ACHN (cell line): ENCODE data around the gene C1orf87.

ENCODE experiments used
- DNase-seq: peaks from one replicate; pipeline ENCODE4 v3.0.0-alpha.2; 2015
- in situ Hi-C: cut with HindIII; loops from 2 replicates; pipeline ENCODE4 v1.10.0; 2017; ENCODE audit warnings: low sequenced_read_pairs, low pct_ligation_motif_present, low pct_unique_long_range_greater_than_20kb

The C1orf87 gene

GRCh38 chr1:60068393-60069045 is 5.1 kb downstream of the C1orf87 start:
- DNase-seq = no peak
- in situ Hi-C loops = no loop called here

DNA sequence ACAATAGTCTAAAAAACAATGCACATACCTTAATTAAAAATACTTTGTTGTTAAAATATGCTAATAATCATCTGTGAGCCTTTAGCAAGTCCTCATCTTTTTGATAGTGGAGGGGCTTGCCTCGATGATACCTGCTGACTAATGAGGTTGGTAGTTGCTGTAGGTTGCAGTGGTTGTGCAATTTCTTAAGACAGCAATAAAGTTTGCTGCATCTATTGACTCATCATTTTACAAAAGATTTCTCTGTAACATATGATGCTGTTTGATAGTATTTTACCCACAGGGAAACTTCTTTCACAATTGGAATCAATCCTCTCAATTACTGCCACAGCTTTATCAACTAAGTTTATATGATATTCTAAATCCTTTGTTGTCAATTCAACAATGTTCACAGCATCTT is 7.6 kb downstream of the C1orf87 start:
- in situ Hi-C loops = no loop called here
- DNase-seq = no peak

- no peak for DNase-seq
- in situ Hi-C loops = no loop called here
Measured at GRCh38 chr1:60065199-60065598, 8.4 kb downstream of the C1orf87 start.

GRCh38 chr1:60063561-60063960 is 10.0 kb downstream of the C1orf87 start:
- no peak for DNase-seq
- in situ Hi-C loops = no loop called here

DNA sequence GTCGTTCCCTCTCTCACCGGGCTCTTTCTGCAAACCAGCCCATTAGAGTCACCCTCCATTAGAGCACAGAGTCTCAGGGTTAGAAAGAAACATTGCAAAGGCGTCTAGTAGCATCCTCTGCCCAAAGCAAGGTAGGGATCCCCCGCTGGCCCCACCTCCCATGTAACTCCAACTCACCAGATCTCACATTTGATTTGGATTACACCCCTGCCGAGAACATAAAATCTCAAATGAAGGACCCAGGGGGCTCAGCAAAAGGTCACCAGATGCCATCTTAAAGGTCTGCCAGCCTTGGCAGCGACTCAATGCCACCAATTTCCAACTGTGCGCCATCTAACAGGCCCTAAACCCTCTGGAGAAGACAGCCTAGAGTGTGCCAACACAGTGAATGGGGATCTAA is 14.1 kb downstream of the C1orf87 start:
- no peak for DNase-seq
- in situ Hi-C loops = no loop called here

GRCh38 chr1:60055336-60055735 is 18.2 kb downstream of the C1orf87 start:
- in situ Hi-C loops = no loop called here
- no peak for DNase-seq

GRCh38 chr1:60054374-60054773 is 19.2 kb downstream of the C1orf87 start:
- in situ Hi-C loops = no loop called here
- no peak for DNase-seq

- no peak for DNase-seq
- in situ Hi-C loops = no loop called here
Measured at GRCh38 chr1:60052601-60053000, 21.0 kb downstream of the C1orf87 start.

DNA sequence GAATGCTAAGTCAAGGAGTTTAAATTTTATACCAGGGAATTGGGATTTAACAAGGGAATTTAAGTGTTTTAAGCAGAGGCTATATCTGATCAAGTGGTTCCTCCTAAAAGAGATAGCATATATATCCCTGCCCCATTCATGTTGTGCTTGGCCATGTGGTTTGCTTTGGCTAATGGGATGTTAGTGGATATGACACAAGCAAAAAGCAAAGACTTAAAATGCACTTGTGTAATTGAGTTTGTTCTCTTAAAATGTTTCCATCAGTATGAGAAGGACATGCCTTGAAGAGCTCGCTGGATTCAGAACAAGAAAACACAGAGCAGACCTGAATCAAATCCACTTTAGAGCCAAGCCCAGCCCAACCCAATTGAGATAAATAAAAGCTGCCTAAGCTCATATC is 22.4 kb downstream of the C1orf87 start:
- in situ Hi-C loops = no loop called here
- DNase-seq = no peak

GRCh38 chr1:60049188-60049587 is 24.4 kb downstream of the C1orf87 start:
- in situ Hi-C loops = no loop called here

GRCh38 chr1:60044881-60045280 is 28.7 kb downstream of the C1orf87 start:
- no peak for DNase-seq
- in situ Hi-C loops = no loop called here

More at GRCh38 chr1:60049188-60049587, 24.4 kb downstream of the C1orf87 start:
- DNase-seq = no peak

- in situ Hi-C loops = no loop called here
Measured at GRCh38 chr1:60041783-60042182, 31.8 kb downstream of the C1orf87 start.

GRCh38 chr1:60037669-60038068 is 35.9 kb downstream of the C1orf87 start:
- DNase-seq = no peak
- in situ Hi-C loops = no loop called here

More at GRCh38 chr1:60041783-60042182, 31.8 kb downstream of the C1orf87 start:
- no peak for DNase-seq

GRCh38 chr1:60036856-60037460 is 36.6 kb downstream of the C1orf87 start:
- no peak for DNase-seq
- in situ Hi-C loops = no loop called here

DNA sequence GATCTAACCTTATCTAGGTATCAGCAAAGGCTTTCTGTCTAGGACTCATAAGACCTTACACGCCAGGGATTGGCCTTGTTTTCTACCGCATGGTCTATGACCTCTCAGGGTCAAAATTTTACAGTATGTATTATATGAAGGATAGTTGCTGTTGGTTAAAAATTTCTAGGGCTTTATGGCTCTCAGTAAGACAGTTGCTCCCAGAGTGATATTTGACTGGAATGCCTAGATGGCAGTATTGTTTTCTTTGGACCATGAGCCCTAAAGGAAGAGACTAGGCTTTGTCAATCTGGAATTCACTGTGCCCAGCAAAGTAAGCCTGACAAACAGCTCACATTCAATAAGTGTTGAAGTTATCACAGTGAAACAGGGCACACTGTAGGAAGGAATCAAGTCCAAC is 37.6 kb downstream of the C1orf87 start:
- in situ Hi-C loops = no loop called here
- DNase-seq = no peak

DNA sequence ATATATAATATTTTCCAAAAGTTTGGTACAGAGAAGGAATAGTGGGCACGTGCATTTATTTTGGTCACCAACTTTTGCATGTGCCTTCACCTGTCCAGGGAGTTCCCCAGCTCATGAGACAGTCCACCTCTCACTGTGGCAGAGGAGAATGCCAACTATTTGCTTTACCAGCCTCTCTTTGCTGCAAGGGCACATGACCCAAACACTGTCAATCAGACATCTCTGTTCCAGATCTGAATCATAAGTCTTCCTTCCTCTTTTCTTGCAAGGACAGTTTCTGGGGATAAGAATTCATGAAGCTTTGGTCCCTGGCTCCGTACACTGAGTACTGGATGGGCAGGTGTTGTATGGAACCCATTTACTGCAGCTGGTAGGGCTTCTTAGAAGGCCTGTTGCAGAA is 38.6 kb downstream of the C1orf87 start:
- DNase-seq = no peak
- in situ Hi-C loops = no loop called here

DNA sequence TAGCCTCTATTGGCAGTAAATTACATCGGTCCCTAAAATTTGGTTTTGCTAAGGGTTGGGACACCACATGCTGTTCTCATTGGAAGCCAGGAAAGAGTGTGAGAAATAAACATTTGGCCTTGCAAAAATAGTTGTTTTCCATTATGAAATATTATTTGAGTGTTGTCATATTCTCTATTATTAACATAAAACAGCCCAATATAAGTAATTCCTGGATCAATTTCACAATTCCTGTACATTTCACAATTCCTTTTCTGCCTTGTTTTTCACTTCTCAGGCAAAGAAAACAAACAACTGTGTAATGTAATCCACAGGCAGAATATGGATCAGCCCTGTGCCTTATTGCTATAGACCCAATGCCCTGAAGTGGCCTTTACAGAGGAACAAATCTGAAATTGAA is 40.5 kb downstream of the C1orf87 start:
- DNase-seq = no peak
- in situ Hi-C loops = no loop called here

- in situ Hi-C loops = no loop called here
- no peak for DNase-seq
Measured at GRCh38 chr1:60031146-60031545, 42.4 kb downstream of the C1orf87 start.

DNA sequence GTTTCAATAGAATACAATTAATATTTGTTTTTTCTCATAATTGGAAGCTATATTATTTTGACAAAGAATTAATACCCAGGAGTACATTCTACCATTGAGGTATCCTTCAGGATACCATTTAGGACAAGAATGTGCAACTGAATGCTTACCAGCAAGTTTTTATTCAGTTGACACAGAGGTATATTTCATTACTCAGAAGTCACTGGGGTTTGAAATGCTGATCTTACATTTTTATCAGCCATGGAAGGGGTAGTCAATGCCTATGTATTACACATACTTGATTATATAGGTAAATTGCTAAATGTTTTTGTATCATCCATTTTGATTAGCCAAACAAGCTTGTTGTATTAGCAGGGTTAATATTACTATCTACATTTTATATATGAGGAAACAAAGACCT is 48.0 kb downstream of the C1orf87 start:
- DNase-seq = no peak
- in situ Hi-C loops = no loop called here

DNA sequence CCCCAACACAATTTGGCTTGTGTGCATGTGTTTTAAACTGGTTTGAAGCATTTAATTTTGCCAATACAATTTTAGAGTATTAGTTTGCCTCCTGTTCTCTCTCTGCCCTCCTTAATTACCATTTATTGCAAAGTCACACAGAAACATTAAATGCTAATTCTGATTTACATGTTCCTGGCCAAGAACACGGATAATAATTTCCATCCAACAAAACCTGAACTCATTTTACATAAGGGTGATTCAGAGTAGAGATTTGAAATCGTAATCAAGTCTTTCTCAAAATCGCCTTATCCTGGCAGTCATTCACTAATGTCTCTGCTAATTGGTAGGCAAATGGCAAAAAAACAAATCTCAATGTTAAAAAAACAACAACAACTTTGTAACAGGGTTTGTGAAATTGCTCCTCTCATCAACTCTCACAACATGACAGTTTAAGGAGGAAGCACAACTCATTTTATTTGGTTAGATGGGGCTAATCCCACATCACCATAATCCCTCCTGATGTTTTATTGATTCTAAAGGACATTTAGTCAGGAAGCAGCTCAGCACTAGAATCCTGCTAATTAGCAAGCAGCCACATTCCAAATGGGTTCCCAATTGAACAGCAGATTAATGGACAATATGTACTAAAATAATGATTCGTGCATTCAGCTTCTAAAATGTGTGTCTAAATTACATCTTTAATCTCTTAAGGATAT is 55.9 kb downstream of the C1orf87 start:
- in situ Hi-C loops = no loop called here
- no peak for DNase-seq
